Osteoblast (primary cell): ENCODE measurements around the gene ZGRF1. TPM values are rescaled to one million over a fixed set of nuclear protein-coding genes. Genes with fewer than 3 reads are reported as not detected.

Experiments used
- DNase-seq: peaks from one replicate; pipeline ENCODE4 v3.0.0; 2011; ENCODE audit warnings: low spot score, mixed read lengths; ENCODE audit not compliant: insufficient read length; ENCODE audit errors: missing footprints
- H2AFZ ChIP-seq: 2 replicates; pipeline ENCODE4 v1.6.0; 2011; ENCODE audit warnings: mild to moderate bottlenecking, low read length
- H3K27ac ChIP-seq: 2 replicates; pipeline ENCODE4 v1.5.1; 2011; ENCODE audit warnings: mild to moderate bottlenecking, low read depth, low read length, moderate library complexity
- H3K27me3 ChIP-seq: 2 replicates; pipeline ENCODE4 v1.6.0; 2012; ENCODE audit warnings: mild to moderate bottlenecking, control low read depth, inconsistent platforms, low read length, moderate library complexity; ENCODE audit not compliant: insufficient read depth
- H3K36me3 ChIP-seq: 2 replicates; pipeline ENCODE4 v1.5.1; 2011; ENCODE audit warnings: mild to moderate bottlenecking, low read length, control low read depth, moderate library complexity; ENCODE audit not compliant: insufficient read depth
- H3K4me1 ChIP-seq: 2 replicates; pipeline ENCODE4 v1.5.1; 2011; ENCODE audit warnings: mild to moderate bottlenecking, low read length, control low read depth, moderate library complexity; ENCODE audit not compliant: insufficient read depth
- H3K4me2 ChIP-seq: 2 replicates; pipeline ENCODE4 v1.6.0; 2011; ENCODE audit warnings: mild to moderate bottlenecking, low read length; ENCODE audit not compliant: insufficient read depth
- H3K4me3 ChIP-seq: fragments of 200-600 bp; sonication (generic); 3 replicates; pipeline ENCODE4 v1.5.1; 2012; ENCODE audit warnings: mild to moderate bottlenecking, low read length, inconsistent platforms; ENCODE audit not compliant: insufficient read depth
- H3K79me2 ChIP-seq: 2 replicates; pipeline ENCODE4 v1.6.0; 2012; ENCODE audit warnings: mild to moderate bottlenecking, low read length, control low read depth, inconsistent platforms; ENCODE audit not compliant: insufficient read depth
- H3K9me3 ChIP-seq: 2 replicates; pipeline ENCODE4 v1.5.1; 2011; ENCODE audit warnings: low read depth, low read length, control low read depth
- H4K20me1 ChIP-seq: 2 replicates; pipeline ENCODE4 v1.6.0; 2012; ENCODE audit warnings: mild to moderate bottlenecking, low read length, control low read depth; ENCODE audit not compliant: insufficient read depth
- CTCF ChIP-seq: IDR thresholded peaks from 2 replicates; pipeline ENCODE4 v1.5.1; 2011; ENCODE audit warnings: mild to moderate bottlenecking, low read depth, low read length, moderate library complexity; ENCODE audit errors: extremely low read depth
- total RNA-seq: library from RNA; depleted of rRNA; stranded (reverse); fragments of >200 nt; gene quantifications from 2 replicates; pipeline ENCODE4 v1.2.3, GENCODE V29; 2012

The ZGRF1 gene
- total RNA-seq, 1 donor, result 5.8 TPM

- Histone ChIP-seq H3K36me3 (no peaks in the 10 kb centered on the region), H3K79me2 (no peaks in the 10 kb centered on the region), H3K4me2 (no peak overlapping the region), H3K27me3 (peaks cover 82% of the 10 kb centered on the region), H3K9me3 (no peaks in the 10 kb centered on the region), H2AFZ (no peak overlapping the region), H3K4me1 (peaks cover 4% of the 10 kb centered on the region), H3K4me3 (no peak overlapping the region), H4K20me1 (no peaks in the 10 kb centered on the region), H3K27ac (no peak overlapping the region)
- peak; percentile 68 for DNase-seq
- no peak for TF ChIP-seq CTCF
Measured at GRCh38 chr4:112521123-112522023, 115.3 kb downstream of the ZGRF1 start.

- H3K4me1 ChIP-seq, result peaks cover 7% of the 10 kb centered on the region
- no peak for TF ChIP-seq CTCF
- H3K79me2 ChIP-seq, result no peaks in the 10 kb centered on the region
- no peak overlapping the region for H2AFZ ChIP-seq
- peak; percentile 38 for DNase-seq
- no peaks in the 10 kb centered on the region for H3K36me3 ChIP-seq
- no peaks in the 10 kb centered on the region for H4K20me1 ChIP-seq
- no peaks in the 10 kb centered on the region for H3K9me3 ChIP-seq
- H3K4me3 ChIP-seq, result no peak overlapping the region
- peaks cover 88% of the 10 kb centered on the region for H3K27me3 ChIP-seq
- H3K27ac ChIP-seq, result no peak overlapping the region
- H3K4me2 ChIP-seq, result no peak overlapping the region
Measured at GRCh38 chr4:112520598-112521122, 116.0 kb downstream of the ZGRF1 start.

- no peaks in the 10 kb centered on the region for H4K20me1 ChIP-seq
- no peaks in the 10 kb centered on the region for H3K36me3 ChIP-seq
- H3K27ac ChIP-seq, result no peak overlapping the region
- H3K9me3 ChIP-seq, result no peaks in the 10 kb centered on the region
- DNase-seq, result peak; percentile 22
- H2AFZ ChIP-seq, result no peak overlapping the region
- peaks cover 12% of the 10 kb centered on the region for H3K4me1 ChIP-seq
- H3K4me3 ChIP-seq, result no peak overlapping the region
- no peak overlapping the region for H3K4me2 ChIP-seq
- H3K27me3 ChIP-seq, result peaks cover 95% of the 10 kb centered on the region
- no peaks in the 10 kb centered on the region for H3K79me2 ChIP-seq
- no peak for TF ChIP-seq CTCF
Measured at GRCh38 chr4:112519689-112520597, 116.8 kb downstream of the ZGRF1 start.

GRCh38 chr4:112518675-112519074, 118.0 kb downstream of the ZGRF1 start:
- Histone ChIP-seq H3K36me3 (no peaks in the 10 kb centered on the region), H3K79me2 (no peaks in the 10 kb centered on the region), H3K27me3 (peaks cover 97% of the 10 kb centered on the region), H3K4me2 (no peak overlapping the region), H3K27ac (no peak overlapping the region), H3K4me3 (no peak overlapping the region), H3K4me1 (peaks cover 12% of the 10 kb centered on the region), H3K9me3 (no peaks in the 10 kb centered on the region), H2AFZ (no peak overlapping the region), H4K20me1 (no peaks in the 10 kb centered on the region)
- no peak for TF ChIP-seq CTCF
- DNase-seq, result peak; percentile 78
